Measurements from ENCODE around the gene TAOK2. TPM values are rescaled to one million over a fixed set of nuclear protein-coding genes. Genes with fewer than 3 reads are reported as not detected.

The TAOK2 gene
- total and polyA plus RNA-seq, 2 of the 13 experiments (the other 11 are each of a cell fraction or from before 2014, with no cell fraction given), result 17.4 to 43.2 TPM

DNA sequence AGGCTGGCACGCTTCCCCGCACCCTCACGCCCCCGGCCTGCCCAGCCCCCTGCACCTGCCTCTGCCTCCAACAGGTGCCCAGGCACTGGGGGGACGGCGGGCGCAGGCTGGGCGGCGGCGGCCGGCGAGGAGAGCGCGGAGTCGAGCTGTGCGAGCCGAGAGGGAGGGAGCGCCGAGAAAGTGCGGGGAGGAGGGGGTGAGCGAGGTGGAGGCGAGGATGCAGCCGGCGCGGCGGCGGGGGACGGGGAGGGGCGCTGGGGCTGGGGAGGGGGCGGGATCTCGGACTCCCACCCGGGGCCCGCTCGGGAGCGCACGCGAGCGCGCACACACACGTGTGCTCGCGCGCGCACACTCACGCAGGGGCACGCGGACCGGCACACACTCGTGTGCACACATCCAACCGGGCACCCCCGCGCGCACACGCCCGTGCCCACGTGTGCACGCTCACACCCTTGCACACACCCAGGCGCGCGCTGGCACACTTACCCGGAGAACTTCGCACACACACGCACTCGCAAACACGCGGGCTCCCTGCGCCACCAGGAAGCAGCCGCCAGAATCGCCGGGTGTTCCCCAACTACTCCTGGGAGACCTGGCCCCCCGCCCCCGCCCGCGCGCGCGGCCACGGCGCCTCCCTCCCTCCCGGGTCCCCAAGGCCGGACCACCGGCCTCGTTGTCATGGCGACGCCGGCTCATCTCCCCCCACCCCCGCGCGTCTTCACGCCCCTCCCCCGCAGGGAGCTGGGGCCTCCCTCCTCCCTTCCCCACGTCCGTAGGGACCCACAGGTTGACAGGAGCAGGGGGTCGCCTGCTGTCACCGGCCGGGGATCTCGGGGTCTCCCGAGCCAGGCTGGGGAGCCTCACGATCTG is 37.4 kb downstream of the TAOK2 start, which contains the start of gene DOC2A (continued):
- TF ChIP-seq ZMYM4 (CRISPR knock-in tag; IDR thresholded peaks at IDR 0.05) (no peak), PATZ1 (CRISPR knock-in tag; IDR thresholded peaks at IDR 0.05) (no peak), ZNF605 (CRISPR knock-in tag; IDR thresholded peaks at IDR 0.05) (no peak), ZNF142 (CRISPR knock-in tag; IDR thresholded peaks at IDR 0.05) (no peak), ZNF329 (CRISPR knock-in tag; IDR thresholded peaks at IDR 0.05; ENCODE audit: low read depth) (no peak), KLF11 (CRISPR knock-in tag; IDR thresholded peaks at IDR 0.05) (no peak), ZNF431 (CRISPR knock-in tag; IDR thresholded peaks at IDR 0.05; ENCODE audit: borderline replicate concordance, low read depth) (no peak), MYC (CRISPR knock-in tag; IDR thresholded peaks at IDR 0.05; ENCODE audit: borderline replicate concordance) (no peak)
- TF ChIP-seq, protein P1, sequence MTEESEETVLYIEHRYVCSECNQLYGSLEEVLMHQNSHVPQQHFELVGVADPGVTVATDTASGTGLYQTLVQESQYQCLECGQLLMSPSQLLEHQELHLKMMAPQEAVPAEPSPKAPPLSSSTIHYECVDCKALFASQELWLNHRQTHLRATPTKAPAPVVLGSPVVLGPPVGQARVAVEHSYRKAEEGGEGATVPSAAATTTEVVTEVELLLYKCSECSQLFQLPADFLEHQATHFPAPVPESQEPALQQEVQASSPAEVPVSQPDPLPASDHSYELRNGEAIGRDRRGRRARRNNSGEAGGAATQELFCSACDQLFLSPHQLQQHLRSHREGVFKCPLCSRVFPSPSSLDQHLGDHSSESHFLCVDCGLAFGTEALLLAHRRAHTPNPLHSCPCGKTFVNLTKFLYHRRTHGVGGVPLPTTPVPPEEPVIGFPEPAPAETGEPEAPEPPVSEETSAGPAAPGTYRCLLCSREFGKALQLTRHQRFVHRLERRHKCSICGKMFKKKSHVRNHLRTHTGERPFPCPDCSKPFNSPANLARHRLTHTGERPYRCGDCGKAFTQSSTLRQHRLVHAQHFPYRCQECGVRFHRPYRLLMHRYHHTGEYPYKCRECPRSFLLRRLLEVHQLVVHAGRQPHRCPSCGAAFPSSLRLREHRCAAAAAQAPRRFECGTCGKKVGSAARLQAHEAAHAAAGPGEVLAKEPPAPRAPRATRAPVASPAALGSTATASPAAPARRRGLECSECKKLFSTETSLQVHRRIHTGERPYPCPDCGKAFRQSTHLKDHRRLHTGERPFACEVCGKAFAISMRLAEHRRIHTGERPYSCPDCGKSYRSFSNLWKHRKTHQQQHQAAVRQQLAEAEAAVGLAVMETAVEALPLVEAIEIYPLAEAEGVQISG (CRISPR knock-in tag; IDR thresholded peaks at IDR 0.05), result no peak
- TF ChIP-seq, protein P2, sequence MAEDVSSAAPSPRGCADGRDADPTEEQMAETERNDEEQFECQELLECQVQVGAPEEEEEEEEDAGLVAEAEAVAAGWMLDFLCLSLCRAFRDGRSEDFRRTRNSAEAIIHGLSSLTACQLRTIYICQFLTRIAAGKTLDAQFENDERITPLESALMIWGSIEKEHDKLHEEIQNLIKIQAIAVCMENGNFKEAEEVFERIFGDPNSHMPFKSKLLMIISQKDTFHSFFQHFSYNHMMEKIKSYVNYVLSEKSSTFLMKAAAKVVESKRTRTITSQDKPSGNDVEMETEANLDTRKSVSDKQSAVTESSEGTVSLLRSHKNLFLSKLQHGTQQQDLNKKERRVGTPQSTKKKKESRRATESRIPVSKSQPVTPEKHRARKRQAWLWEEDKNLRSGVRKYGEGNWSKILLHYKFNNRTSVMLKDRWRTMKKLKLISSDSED (CRISPR knock-in tag; IDR thresholded peaks at IDR 0.05), result no peak
- TF ChIP-seq, protein P3, sequence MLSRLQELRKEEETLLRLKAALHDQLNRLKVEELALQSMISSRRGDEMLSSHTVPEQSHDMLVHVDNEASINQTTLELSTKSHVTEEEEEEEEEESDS (CRISPR knock-in tag; IDR thresholded peaks at IDR 0.05; ENCODE audit: borderline replicate concordance), result no peak

Data from HepG2 (cell line).